GM21576 (cell line): ENCODE data around the gene FAM3A.

Experiments used
- ATAC-seq: cut with Tn5 transposase; IDR thresholded peaks from one replicate; pipeline ENCODE4 v1.9.1; 2021; ENCODE audit warnings: mild to moderate bottlenecking, moderate library complexity; ENCODE audit not compliant: unreplicated experiment

FAM3A gene

DNA sequence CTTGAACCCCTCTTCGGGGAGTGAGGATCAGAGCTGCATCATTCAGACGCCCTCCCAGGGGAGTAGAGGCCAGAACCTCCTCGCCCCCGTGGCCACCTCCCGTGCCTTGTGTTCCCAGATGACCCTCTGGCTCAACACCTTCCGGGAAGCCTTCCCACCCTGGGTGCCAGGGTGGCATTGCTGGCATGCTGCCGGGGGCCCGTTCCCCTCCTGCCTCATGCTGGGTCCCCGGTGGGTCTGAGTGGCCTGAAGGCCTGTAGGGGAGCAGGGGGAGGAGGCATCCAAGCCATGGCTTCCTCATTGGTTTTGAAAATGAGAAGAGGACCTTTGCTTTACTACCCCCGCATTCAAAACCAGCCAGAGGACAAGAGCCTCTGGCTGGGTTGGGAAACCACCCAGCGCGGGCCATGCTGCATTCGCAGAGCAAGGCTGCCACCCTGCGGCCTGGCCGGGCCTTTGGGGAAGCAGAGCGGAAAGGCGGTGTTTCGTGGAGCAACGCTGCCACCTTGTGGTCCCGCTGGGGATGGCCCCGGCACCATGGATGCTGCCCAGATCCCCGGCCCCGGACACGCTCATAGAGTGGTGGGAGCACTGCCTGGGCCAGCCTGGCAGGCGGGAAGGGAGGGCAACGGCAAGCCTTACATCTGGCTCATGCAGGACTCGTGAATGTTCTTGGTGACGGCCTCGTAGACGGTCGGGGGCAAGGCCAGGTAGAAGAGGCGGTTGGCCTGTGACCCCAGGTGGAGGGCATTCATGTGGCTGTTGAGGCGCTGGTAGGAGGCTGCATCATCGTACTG lies 18.7 kb upstream of the FAM3A start:
- ATAC-seq: peak; percentile 95

DNA sequence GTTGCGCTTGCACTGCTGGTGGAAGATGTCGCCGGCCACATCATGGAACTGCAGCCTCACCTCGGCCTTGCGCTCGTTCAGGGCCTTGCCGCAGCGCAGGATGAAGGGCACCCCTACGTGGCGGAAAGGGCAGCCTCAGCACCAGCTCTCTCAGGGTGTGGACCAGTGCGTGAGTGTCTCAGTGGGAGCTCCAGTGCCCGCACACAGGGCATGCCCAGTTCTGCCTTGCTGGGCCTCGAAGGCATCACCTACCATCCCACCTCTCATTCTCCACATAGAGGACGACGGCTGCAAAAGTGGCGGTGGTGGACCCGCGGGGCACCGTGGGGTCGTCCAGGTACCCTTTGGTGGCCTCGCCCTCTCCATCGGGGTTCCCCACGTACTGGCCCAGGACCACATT lies 16.7 kb upstream of the FAM3A start:
- ATAC-seq: no peak

DNA sequence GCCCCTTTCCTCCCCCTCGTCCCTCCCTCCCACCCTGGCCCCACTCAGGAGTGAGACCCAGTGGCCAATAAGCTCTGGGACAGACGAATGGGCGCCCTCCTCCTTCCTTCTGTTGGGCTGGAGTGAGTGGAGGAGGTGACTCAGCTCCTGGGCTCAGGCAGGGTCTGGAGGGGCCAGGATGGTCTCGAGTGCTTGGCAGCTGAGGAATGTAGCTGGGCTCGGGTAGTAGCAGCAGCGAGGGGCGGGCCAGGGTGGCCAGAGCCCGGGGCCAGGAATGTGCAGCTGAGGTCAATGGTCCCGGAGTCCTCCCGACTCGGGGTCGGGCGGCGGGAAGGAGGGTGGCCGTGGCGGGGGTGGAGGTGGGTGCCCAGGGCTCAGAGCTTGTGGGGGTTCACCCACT lies 15.6 kb upstream of the FAM3A start:
- no peak for ATAC-seq

DNA sequence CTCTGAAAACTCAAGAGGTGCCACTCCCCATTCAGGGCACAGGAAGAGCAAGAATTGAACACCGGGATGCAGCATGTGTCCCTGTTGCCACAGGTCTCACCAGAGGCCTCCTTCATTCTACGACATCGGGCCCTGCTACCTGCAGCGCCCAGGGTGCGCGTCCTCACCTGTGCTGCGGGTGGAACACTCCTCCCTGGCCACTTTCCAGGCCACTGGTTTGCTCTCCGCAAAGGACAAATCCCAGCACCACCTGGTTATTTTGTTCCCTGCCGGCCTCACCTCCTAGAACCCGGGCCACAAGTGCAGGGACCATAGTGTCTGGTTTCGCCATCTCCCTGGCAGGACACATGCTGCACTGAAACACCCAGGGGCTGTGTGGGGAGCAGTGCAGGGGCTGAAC lies 14.3 kb upstream of the FAM3A start:
- no peak for ATAC-seq

DNA sequence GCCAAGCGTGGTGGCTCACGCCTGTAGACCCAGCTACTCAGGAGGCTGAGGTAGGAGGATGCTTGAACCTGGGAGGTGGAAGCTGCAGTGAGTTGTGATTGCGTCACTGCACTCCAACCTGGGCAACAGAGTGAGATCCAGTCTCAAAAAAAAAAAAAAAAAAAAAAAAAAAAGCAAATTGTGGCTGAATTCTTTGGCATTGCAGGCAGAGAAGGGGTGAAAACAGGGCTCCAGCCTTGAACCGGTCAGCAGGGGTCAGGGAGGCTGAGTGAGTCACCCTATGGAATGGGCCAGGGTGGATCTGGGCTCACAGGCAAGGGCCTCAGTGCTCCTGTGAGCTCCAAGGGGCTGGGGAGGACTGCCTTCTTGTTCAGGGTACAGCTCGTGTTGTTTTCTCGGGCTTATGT lies 13.2 kb upstream of the FAM3A start:
- no peak for ATAC-seq

DNA sequence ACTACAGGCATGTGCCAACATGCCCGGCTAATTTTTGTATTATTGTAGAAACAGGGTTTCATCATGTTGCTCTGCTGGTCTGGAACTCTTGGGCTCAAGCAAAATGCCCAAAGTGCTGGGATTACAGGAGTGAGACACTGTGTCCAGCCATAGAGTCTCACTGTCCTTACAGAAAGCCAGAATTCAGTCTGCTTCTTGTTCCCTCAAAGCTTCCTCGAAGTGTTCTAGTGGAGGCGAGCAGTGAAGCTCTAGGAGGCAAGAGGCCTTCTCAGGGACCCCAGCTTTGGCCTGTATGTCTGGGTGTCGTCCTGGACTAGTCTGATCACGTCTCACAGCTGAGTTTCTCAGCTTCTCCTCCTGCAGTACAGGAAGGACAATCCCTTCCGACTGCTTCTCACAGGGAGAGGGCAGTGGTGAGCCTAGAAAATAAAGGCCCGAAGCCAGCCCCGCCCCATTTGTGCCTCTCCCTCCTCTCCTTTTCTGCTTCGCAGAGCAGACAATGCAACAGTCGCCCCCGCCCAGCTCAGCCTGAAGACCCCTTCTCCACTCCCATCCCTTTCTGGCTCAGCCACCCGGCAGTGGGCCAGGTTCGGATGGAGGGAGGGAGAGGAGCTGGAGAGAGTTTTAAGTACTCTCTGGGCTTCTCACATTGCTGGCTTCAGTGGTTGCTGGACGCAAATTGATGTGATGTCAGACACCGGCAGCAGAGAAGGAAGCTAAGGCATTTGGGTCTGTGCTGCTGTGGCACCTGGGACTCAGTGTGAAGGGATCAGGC lies 11.1 kb upstream of the FAM3A start:
- ATAC-seq: peak; percentile 87

DNA sequence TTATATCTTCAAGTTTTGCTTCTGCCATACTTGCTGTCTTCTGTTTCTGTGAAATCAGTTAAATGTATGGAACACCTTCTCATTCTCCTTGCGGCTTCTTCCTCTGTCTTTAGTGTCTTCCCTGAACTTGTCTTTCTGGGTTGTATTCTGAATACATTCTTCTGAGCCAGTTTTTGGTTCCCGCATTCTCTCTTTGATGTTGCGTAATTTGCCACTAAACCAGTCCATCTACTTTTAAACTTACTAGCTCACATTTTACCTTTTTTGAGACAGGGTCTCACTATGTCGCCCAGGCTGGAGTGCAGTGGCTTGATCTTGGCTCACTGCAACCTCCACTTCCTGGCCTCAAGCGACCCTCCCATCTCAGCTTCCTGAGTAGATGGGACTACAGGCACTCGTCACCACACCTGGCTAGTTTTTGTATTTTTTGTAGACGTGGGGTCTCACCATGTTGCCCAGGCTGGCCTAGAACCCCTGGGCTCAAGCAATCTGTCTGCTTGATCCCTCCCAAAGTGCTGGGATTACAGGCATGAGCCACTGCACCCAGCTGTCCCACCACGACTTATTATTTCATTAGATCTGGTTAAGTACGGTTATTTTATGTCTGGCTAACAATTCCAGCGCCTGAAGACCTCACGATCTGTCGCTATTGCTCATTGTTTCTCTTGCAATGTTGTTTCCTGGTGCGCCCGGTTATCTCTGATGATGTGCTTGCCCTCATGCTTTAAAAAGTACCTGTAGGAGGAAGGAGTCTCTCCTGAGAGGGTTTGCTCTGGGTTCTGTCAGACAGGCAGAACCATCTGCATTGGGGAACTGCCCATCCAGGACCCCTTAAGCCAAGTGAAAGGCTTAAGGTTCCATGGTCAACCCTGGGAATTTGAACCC lies 9.8 kb upstream of the FAM3A start:
- ATAC-seq: no peak

DNA sequence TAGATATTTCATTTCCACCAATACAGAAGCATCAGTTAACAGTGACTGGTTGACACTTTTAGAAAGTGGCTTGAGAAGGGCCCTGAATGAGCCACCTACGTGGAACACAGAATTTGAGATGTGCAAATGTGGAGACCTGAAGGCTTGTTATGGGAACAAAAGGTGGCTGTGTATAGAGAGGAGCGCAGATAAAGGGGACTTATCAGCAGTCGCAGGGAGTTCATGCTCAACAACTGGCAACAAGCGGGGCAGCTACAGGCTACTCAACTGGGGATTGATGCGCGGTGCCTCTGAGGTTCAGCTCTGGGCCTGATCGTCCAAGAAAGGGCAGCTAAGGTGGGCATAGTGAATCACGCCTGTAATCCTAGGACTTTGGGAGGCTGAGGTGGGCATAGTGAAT lies 3.4 kb upstream of the FAM3A start:
- ATAC-seq: no peak

DNA sequence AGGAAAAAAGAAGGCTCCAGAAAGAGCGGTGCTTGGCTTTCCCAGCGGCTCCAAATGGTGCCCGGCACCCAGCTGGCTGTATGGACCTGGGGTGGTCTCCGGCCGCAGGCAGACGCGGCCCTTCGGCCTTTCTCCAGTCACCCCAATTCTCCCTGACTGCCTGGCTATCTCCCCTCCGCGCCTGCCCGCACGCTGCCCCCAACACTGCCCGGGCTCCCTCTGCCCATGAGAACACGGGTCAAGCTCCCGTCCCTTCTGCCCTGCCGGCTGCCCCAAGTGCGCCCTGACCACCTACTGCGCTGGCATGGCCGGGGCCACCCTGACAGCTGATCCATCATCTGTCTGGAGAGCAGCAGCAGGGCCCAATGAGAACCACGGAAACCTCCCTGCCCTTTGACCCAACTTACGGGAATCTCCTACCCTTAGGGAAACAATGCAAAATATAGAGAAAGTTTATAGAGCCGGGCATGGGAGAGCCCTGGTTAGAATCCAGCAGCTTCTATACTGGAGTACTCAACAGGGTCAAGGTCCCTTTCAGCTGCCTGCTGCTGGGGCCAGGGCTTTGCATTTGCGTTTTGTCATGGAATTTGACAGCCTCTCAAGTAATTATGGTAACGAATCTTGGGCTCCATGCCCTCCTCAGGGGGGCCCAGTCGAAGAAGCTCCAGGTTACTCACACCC lies 1.2 kb upstream of the FAM3A start:
- ATAC-seq: no peak

DNA sequence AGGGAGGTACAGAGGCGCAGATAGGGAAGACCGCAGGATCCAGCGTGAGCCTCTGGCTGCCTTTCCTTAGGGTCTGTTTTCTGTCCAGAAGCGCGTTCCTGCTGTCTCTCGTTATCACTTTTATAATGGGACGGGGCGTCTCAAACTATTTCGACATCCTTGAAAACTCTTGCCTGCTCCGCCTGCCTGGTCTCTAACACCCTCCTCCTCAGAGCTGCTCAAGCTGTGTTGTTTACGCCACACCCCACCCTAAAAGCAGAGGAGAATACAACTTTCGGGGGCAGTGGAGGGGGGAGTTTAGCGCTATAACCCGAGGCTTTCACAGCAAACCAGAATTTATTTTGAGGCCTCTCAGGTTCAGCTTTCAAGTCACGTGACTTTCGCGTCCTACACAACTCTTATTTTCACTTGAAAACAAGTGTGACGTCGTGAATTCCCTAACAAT lies 646 bp upstream of the FAM3A start:
- ATAC-seq: no peak

DNA sequence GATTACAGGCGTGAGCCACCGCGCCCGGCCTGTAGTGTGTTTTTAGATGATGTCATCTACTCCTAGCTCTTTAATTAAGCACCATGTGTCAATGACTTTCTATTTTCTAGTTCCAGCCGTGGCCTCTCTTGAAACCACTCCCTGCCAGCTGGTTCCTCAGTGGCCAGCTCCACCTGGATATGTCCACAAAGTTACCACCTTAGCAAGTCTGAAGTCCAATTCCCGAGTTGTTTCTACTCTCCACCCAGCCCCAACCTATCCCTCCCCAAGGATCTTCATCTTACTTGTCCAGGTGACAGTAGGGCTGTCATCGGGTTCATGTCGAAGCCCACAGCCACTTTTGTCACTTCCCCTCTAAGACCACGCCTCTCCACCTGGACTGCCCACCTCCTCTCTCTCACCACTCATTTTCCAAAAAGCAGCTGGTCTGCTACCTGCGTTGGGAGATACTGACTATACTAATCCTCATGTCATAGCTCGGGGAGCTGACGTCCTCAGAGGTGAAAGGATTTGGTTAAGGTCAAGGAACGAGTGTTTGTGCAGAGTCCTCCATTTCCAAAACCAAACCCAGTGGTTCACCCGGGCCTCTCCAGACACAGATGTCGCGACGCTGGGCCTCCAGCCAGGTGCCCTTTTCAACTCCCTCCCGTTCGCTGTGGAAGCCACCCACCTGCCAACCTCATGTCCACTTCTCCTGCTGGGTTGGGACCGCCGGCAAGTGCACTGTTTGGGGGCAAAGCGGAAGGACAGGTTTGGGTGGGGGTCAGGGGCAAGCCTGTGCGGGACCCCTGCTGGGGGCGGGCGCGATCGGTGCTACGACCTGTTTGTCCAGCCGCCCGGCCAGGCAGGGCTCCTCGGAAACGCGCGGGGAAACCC lies 704 bp downstream of the FAM3A start:
- ATAC-seq: no peak

DNA sequence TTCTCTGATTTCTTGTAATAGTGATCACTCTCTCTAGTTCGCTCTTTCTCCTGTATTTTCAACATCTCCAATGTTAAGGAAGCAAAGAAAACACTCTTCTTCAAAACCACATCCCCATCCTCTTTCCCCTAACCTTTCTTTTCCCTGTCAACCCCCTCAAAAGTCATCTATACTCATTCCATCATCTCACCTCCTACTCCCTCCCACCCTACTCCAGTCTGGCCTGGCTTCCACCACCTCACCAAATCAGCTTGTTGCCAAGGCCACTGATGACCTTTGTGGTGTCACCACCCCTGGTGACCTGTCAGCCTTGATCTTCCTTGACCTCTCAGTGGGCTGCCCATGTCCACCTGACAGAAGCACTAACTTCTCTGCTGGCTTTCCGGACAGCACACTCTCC lies 2.3 kb downstream of the FAM3A start:
- ATAC-seq: no peak

DNA sequence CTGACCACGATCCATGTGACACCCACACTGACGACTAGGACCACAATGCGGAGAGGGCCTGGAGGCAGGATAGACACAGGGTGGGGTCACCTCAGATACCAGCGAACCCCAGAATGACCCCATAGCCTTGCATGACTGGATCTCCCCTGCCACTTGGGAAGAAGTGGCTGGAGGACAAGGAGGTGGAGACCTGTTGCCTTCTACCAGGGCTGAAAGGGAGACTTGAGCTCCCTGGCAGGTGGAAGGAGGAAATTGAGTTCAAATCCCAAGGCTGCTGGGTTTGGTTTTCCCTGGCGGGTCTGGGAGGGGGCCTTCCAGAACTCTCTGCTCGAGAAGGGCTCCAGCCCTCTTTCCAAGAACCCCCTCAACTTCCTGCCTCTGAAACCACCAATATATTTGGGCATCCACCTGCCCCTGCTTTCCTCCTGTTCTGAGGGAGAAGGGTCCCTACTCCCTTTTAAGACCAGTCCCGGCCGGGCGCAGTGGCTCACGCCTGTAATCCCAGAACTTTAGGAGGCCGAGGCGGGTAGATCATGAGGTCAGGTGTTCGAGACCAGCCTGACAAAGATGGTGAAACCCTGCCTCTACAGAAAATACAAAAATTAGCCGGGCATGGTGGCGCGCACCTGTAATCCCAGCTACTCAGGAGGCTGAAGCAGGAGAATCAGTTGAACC lies 3.0 kb downstream of the FAM3A start:
- ATAC-seq: no peak

DNA sequence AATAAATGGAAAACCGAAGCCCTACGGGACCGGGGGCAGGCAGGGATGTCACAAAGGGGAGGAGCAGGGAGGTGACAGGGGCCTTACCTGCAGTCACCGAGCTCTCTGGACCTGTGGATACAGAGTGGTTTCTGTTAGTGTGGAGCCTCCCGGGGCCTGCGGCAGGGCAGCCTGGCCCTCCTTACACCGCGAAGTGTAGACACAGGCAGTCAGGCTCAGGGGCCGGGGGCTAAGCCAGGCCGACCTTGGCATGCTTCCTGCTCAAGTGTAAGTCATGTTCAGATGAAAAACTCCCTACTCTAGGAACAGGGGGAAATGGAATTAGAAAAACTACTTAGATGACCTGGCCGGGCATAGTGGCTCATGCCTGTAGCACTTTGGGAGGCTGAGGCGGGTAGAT lies 4.3 kb downstream of the FAM3A start:
- ATAC-seq: no peak

DNA sequence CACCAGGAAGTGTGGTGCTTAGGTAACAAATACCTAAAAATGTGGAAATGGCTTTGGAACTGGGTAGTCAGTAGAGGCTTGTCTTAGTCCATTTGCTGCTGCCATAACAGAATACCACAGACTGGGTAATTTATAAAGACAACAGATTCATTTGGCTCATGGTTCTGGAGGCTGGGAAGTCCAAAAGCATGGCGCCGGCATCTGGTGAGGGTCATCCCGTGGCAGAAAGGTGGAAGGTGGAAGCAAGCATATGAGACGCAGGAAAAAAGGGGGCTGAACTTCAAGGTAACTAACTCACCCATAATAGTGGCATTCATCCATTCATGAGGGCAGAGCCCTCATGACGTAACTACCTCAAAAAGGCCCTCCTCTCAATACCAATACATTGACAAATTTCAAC lies 6.6 kb downstream of the FAM3A start:
- no peak for ATAC-seq

DNA sequence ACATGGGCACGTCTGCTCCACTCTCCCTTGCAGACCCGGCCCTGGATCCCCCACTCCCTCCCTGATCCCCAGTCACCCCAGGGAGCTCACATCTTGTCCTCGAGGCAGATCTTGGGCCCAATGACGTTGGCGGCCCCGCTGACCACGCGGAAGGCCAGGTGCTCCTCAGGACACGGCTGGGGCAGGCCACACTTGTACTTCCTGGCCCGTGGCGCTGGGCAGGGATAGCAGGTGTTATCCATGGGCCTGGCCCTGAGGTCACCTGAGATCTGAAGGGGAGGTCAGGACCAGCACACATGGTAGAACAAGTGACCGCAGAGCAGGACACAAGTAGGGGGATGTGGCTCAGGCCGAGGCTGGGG lies 7.7 kb downstream of the FAM3A start:
- ATAC-seq: no peak

DNA sequence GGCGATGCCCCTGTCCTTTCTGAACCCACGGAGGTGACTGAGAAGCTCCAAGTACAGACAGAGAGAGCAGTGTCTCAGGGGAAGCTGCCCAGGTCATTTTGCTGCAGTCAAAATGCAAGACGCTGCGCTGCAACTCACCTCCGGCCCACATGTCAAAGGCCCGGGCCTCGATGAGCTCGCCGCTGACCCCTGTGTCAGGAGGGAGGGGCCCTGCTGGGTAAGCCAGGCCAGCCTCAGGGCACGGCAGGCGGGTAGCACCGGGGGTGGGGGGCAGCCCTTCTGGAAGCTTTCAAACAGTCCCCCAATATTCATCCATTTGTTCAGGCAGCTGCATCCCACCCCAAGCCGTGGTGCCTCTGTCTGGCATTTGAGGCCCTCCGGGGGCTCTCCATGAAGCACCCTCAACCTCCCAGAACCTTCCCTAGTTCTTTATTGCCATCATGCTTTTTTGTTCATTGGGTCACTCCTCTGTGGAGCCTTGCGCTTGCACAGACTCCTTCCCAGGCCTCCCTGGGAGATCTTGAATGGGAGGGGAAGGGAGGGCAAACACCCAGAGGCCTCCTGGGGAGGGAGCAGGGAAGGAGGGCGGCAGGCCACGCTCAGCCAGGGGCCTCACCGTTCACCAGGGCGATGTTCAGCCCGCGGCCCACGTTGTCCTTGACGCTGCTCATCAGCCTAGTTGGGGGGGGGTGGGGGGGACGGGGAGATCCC lies 8.2 kb downstream of the FAM3A start:
- ATAC-seq: no peak

DNA sequence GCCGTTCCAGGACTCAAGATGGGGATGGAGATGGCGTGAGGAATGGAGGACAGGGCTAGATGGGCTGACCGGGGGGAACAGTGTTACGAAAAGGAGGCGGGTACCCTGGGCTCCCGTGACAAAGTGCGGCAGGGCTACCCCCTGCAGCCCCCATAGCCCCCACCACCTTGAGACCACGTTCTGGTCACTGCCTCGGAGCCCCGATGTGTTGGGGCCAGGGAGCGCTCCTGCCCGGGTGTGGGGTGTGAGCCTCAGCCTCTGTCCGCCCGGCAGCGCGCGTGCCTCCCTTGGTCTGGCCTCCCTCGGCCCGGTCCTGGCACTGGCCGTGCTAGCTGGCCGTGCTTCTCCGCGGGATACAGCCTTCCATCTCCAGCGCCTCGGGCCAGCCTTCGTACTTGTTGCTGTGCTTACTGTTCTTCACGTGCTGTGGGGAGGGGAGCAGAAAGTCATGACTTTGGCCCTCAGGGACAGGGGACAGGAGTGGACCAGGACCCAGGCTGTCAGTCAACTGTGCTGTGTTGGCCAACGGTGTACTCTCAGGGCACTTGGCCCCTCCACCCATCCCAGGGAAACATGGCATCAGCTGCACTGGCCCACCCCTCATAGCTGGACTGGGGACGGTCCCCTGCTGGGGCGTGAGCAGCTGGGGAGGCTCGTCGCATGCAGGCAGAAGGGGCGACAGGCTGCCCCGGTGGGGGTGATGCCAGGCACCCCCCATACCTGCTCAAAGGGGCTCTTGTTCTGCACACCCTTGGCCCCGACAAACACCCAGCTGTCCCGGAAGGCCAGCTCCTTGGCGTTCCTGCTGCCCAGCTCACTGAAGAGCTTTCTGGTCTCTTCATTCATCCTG lies 9.3 kb downstream of the FAM3A start:
- no peak for ATAC-seq
